HG02623 (cell line): Measurements from ENCODE around the gene PIEZO2.
A peak's percentile ranks its signal among the peaks of the same experiment; 100 is the strongest.

Experiments
- ATAC-seq: cut with Tn5 transposase; IDR thresholded peaks from one replicate; pipeline ENCODE4 v1.9.1; 2021; ENCODE audit warnings: moderate library complexity; ENCODE audit not compliant: unreplicated experiment

PIEZO2 gene

GRCh38 chr18:10798727-10799550 lies 350.4 kb downstream of the PIEZO2 start:
- no peak for ATAC-seq

GRCh38 chr18:10797896-10798295 lies 351.5 kb downstream of the PIEZO2 start:
- ATAC-seq = no peak

GRCh38 chr18:10794771-10795170 lies 354.6 kb downstream of the PIEZO2 start:
- ATAC-seq = no peak

- ATAC-seq = no peak
These were observed 355.5 kb downstream of the PIEZO2 start for GRCh38 chr18:10793730-10794370.

GRCh38 chr18:10792181-10792580 lies 357.2 kb downstream of the PIEZO2 start:
- no peak for ATAC-seq

- ATAC-seq = no peak
These were observed 358.1 kb downstream of the PIEZO2 start for GRCh38 chr18:10791169-10791831.

- no peak for ATAC-seq
These were observed 360.2 kb downstream of the PIEZO2 start for GRCh38 chr18:10789180-10789579.

- ATAC-seq = peak; percentile 96
These were observed 362.0 kb downstream of the PIEZO2 start for GRCh38 chr18:10787293-10787901.

- ATAC-seq = no peak
These were observed 363.6 kb downstream of the PIEZO2 start for GRCh38 chr18:10785798-10786197.

GRCh38 chr18:10784596-10785202 lies 364.7 kb downstream of the PIEZO2 start:
- ATAC-seq = no peak

- no peak for ATAC-seq
These were observed 365.4 kb downstream of the PIEZO2 start for GRCh38 chr18:10783941-10784340.

GRCh38 chr18:10776493-10776892 lies 372.9 kb downstream of the PIEZO2 start:
- no peak for ATAC-seq

GRCh38 chr18:10775026-10775425 lies 374.3 kb downstream of the PIEZO2 start:
- ATAC-seq = no peak

- peak; percentile 45 for ATAC-seq
These were observed 378.2 kb downstream of the PIEZO2 start for GRCh38 chr18:10771053-10771709.

- ATAC-seq = no peak
These were observed 379.1 kb downstream of the PIEZO2 start for GRCh38 chr18:10770264-10770663.

GRCh38 chr18:10768221-10768620 lies 381.1 kb downstream of the PIEZO2 start:
- no peak for ATAC-seq

GRCh38 chr18:10767658-10768057 lies 381.7 kb downstream of the PIEZO2 start:
- ATAC-seq = no peak

GRCh38 chr18:10760986-10761385 lies 388.4 kb downstream of the PIEZO2 start:
- ATAC-seq = no peak

- ATAC-seq = no peak
These were observed 390.1 kb downstream of the PIEZO2 start for GRCh38 chr18:10759241-10759640.

GRCh38 chr18:10757946-10758345 lies 391.4 kb downstream of the PIEZO2 start:
- no peak for ATAC-seq
